ENCODE measurements around the gene PAIP2B.

Gene PAIP2B

DNA sequence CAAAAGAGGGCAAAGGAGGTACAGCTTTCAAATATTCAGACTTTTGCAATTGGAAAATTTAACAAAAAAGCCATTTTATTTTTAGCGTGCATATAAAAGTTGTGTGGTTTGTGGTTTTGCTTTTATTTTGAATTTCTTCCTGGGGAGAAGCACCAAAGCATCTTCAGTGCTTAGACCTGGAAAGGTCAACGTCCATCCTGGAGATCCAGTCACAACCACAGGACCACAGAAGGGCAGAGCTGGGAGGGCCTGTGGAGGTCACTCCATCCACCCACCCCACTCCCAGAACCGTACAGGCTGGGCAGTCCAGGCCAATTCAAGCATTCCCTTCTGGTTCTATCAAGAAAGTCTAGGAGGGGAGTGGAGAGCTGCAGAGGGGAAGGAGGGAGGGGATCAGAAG is 52.7 kb downstream of the PAIP2B start:
- Histone ChIP-seq H3K4ac (ENCODE audit: low read depth in 1 of 2, low read length in 2 of 2) (no peak overlapping the region), H3K9me3 (ENCODE audit: control insufficient read depth, low read length) (no peaks in the 10 kb centered on the region), H3K79me1 (replicated peaks; ENCODE audit: low read length, poor library complexity, severe bottlenecking) (no peaks in the 10 kb centered on the region), H2BK12ac (ENCODE audit: low read length in 2 of 2) (no peak overlapping the region), H2BK5ac (ENCODE audit: low read depth, low read length, poor library complexity, severe bottlenecking) (no peak overlapping the region), H2BK120ac (ENCODE audit: low read depth, low read length) (no peak overlapping the region), H4K91ac (ENCODE audit: low read length) (no peak overlapping the region), H2BK15ac (ENCODE audit: low read depth, poor library complexity, severe bottlenecking) (no peak overlapping the region), H3K18ac (ENCODE audit: low read depth in 1 of 2, low read length in 2 of 2) (no peak overlapping the region), H3K27ac (ENCODE audit: low read length, poor library complexity, severe bottlenecking) (no peak overlapping the region), H3K4me3 (ENCODE audit: insufficient read depth in 1 of 2, low read depth in 1 of 2, low read length in 2 of 2) (no peak overlapping the region), H2AFZ (ENCODE audit: low read depth, low read length) (no peak overlapping the region), H3K4me1 (ENCODE audit: control insufficient read depth, insufficient read depth, low read depth, low read length) (no peaks in the 10 kb centered on the region), H3K9ac (ENCODE audit: low read length) (no peak overlapping the region), H3K36me3 (ENCODE audit: control insufficient read depth in 1 of 2, insufficient read depth in 2 of 2, low read depth in 1 of 2, low read length in 2 of 2) (no peaks in the 10 kb centered on the region), H3K23ac (ENCODE audit: low read length in 2 of 2) (no peak overlapping the region), H3K4me2 (ENCODE audit: low read length, poor library complexity, severe bottlenecking) (no peak overlapping the region), H3K14ac (ENCODE audit: low read length in 2 of 2) (no peak overlapping the region), H2AK5ac (ENCODE audit: low read length, severe bottlenecking) (no peak overlapping the region), H4K8ac (ENCODE audit: low read length) (no peak overlapping the region), H3K27me3 (ENCODE audit: control insufficient read depth in 1 of 2, insufficient read depth in 1 of 2, low read length in 2 of 2) (peaks cover 43 to 48% of the 10 kb centered on the region in 2 experiments)
- no peak for DNase-seq
- 76% methylated on average over 3 of the region's 3 CpGs for WGBS

DNA sequence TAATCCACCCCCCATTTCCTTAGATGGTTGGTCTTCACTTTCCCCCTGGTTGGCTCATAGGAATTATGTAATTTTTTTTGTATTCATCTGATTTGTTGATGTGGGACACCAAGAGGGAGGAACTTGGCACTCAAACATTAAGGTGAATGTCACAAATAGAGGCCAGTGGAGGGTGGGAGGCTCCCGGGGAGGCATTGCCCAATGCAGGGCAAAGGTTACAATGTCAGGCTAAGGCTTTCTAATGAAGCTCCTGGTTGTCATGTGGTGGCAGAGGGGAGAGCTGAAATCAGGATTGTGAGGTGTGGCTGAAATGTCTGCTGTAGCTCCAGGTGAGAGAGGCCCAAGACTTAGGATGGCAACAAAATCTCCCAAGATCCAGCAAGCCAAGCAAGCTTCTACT is 53.8 kb downstream of the PAIP2B start:
- no peak overlapping the region for H2BK5ac ChIP-seq (ENCODE audit: low read depth, low read length, poor library complexity, severe bottlenecking)
- H3K4me1 ChIP-seq (ENCODE audit: control insufficient read depth, insufficient read depth, low read depth, low read length), result no peaks in the 10 kb centered on the region
- H3K36me3 ChIP-seq (ENCODE audit: control insufficient read depth in 1 of 2, insufficient read depth in 2 of 2, low read depth in 1 of 2, low read length in 2 of 2), result no peaks in the 10 kb centered on the region
- no peak overlapping the region for H3K14ac ChIP-seq (ENCODE audit: low read length in 2 of 2)
- no peaks in the 10 kb centered on the region for H3K9me3 ChIP-seq (ENCODE audit: control insufficient read depth, low read length)
- no peak overlapping the region for H3K9ac ChIP-seq (ENCODE audit: low read length)
- H3K4ac ChIP-seq (ENCODE audit: low read depth in 1 of 2, low read length in 2 of 2), result no peak overlapping the region
- H3K18ac ChIP-seq (ENCODE audit: low read depth in 1 of 2, low read length in 2 of 2), result no peak overlapping the region
- no peak overlapping the region for H4K8ac ChIP-seq (ENCODE audit: low read length)
- H4K91ac ChIP-seq (ENCODE audit: low read length), result no peak overlapping the region
- no peak overlapping the region for H3K4me3 ChIP-seq (ENCODE audit: insufficient read depth in 1 of 2, low read depth in 1 of 2, low read length in 2 of 2)
- no peaks in the 10 kb centered on the region for H3K79me1 ChIP-seq (replicated peaks; ENCODE audit: low read length, poor library complexity, severe bottlenecking)
- 92% methylated on average over 1 of the region's 1 CpG for WGBS
- no peak overlapping the region for H2BK12ac ChIP-seq (ENCODE audit: low read length in 2 of 2)
- no peak overlapping the region for H3K27ac ChIP-seq (ENCODE audit: low read length, poor library complexity, severe bottlenecking)
- no peak overlapping the region for H2BK120ac ChIP-seq (ENCODE audit: low read depth, low read length)
- no peak overlapping the region for H2AFZ ChIP-seq (ENCODE audit: low read depth, low read length)
- no peak overlapping the region for H2AK5ac ChIP-seq (ENCODE audit: low read length, severe bottlenecking)
- H3K23ac ChIP-seq (ENCODE audit: low read length in 2 of 2), result no peak overlapping the region
- H2BK15ac ChIP-seq (ENCODE audit: low read depth, poor library complexity, severe bottlenecking), result no peak overlapping the region
- no peak for DNase-seq
- H3K27me3 ChIP-seq (ENCODE audit: control insufficient read depth in 1 of 2, insufficient read depth in 1 of 2, low read length in 2 of 2), result peaks cover 39 to 46% of the 10 kb centered on the region in 2 experiments
- no peak overlapping the region for H3K4me2 ChIP-seq (ENCODE audit: low read length, poor library complexity, severe bottlenecking)

DNA sequence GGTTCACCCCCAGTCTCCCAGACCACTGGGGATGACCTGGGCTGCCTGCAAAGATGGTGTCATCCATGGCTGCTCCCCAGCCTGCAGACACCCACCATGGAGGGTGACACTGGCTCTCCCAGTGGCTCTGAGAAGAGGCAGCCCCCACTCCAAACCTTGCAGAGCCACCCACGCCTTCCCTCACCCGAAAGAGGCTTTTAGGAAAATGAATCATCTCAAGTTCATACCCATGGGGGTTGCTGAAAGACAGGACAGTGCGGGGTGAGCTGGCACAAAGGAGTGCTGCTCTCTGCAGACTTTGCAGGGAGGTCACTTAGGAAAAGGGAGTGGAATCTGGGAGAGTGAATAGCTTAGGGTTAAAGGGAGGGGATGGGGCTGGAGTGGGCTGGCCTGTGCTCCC is 60.1 kb downstream of the PAIP2B start:
- Histone ChIP-seq H3K79me1 (replicated peaks; ENCODE audit: low read length, poor library complexity, severe bottlenecking) (no peaks in the 10 kb centered on the region), H3K4me1 (ENCODE audit: control insufficient read depth, insufficient read depth, low read depth, low read length) (no peaks in the 10 kb centered on the region), H4K91ac (ENCODE audit: low read length) (no peak overlapping the region), H3K14ac (ENCODE audit: low read length in 2 of 2) (no peak overlapping the region), H2BK12ac (ENCODE audit: low read length in 2 of 2) (no peak overlapping the region), H2BK15ac (ENCODE audit: low read depth, poor library complexity, severe bottlenecking) (no peak overlapping the region), H4K8ac (ENCODE audit: low read length) (no peak overlapping the region), H3K18ac (ENCODE audit: low read depth in 1 of 2, low read length in 2 of 2) (no peak overlapping the region), H3K27me3 (ENCODE audit: control insufficient read depth in 1 of 2, insufficient read depth in 1 of 2, low read length in 2 of 2) (peaks cover 6 to 17% of the 10 kb centered on the region in 2 experiments), H2BK120ac (ENCODE audit: low read depth, low read length) (no peak overlapping the region), H3K36me3 (ENCODE audit: control insufficient read depth in 1 of 2, insufficient read depth in 2 of 2, low read depth in 1 of 2, low read length in 2 of 2) (no peaks in the 10 kb centered on the region), H2AK5ac (ENCODE audit: low read length, severe bottlenecking) (no peak overlapping the region), H3K27ac (ENCODE audit: low read length, poor library complexity, severe bottlenecking) (no peak overlapping the region), H3K4me3 (ENCODE audit: insufficient read depth in 1 of 2, low read depth in 1 of 2, low read length in 2 of 2) (no peak overlapping the region), H3K4ac (ENCODE audit: low read depth in 1 of 2, low read length in 2 of 2) (no peak overlapping the region), H3K4me2 (ENCODE audit: low read length, poor library complexity, severe bottlenecking) (no peak overlapping the region), H2AFZ (ENCODE audit: low read depth, low read length) (no peak overlapping the region), H3K23ac (ENCODE audit: low read length in 2 of 2) (no peak overlapping the region), H3K9ac (ENCODE audit: low read length) (no peak overlapping the region), H3K9me3 (ENCODE audit: control insufficient read depth, low read length) (no peaks in the 10 kb centered on the region), H2BK5ac (ENCODE audit: low read depth, low read length, poor library complexity, severe bottlenecking) (no peak overlapping the region)
- no peak for DNase-seq
- 63% methylated on average over 3 of the region's 3 CpGs for WGBS

DNA sequence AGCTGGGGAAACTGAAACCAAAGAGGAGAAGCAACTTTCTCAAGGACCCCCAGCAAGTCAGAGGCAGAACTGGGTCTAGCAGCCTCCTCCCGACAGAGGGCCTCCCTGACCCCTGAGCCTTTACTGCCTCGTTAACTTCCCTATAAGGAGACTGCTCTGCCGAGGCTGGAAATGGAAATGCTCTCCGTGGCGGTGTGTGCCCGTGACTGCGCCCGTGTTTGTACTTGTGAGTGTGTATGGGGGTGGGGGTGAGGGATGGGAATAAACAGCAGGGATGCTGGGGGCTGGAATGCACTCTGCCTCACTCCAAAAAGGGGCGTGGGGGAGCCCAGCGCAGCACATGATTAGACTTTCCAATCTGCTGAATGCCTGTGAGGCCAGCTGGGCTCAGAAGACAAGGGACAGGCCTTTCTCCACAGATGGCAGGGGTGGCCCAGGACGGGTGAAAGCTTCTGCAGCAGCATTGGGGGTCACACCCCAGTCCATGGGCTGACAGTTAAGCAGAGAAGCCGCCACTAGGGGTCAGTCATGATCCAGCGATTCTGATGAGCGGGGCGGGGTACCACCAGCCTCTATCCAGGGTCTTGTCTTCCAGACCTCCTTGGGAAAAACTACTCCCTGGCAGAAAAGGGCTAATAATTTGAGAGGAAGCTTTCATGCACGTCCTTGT is 69.6 kb downstream of the PAIP2B start:
- peaks cover 7% of the 10 kb centered on the region for H3K4me1 ChIP-seq (ENCODE audit: control insufficient read depth, insufficient read depth, low read depth, low read length)
- H3K4ac ChIP-seq (ENCODE audit: low read depth in 1 of 2, low read length in 2 of 2), result no peak overlapping the region
- H3K23ac ChIP-seq (ENCODE audit: low read length in 2 of 2), result no peak overlapping the region
- no peak overlapping the region for H2BK15ac ChIP-seq (ENCODE audit: low read depth, poor library complexity, severe bottlenecking)
- H2BK120ac ChIP-seq (ENCODE audit: low read depth, low read length), result no peak overlapping the region
- H3K9ac ChIP-seq (ENCODE audit: low read length), result peak overlapping the region; percentile 59
- H3K36me3 ChIP-seq (ENCODE audit: control insufficient read depth in 1 of 2, insufficient read depth in 2 of 2, low read depth in 1 of 2, low read length in 2 of 2), result no peaks in the 10 kb centered on the region
- H3K4me2 ChIP-seq (ENCODE audit: low read length, poor library complexity, severe bottlenecking), result no peak overlapping the region
- no peaks in the 10 kb centered on the region for H3K9me3 ChIP-seq (ENCODE audit: control insufficient read depth, low read length)
- no peak overlapping the region for H4K91ac ChIP-seq (ENCODE audit: low read length)
- H3K18ac ChIP-seq (ENCODE audit: low read depth in 1 of 2, low read length in 2 of 2), result no peak overlapping the region
- no peak overlapping the region for H3K27ac ChIP-seq (ENCODE audit: low read length, poor library complexity, severe bottlenecking)
- H2AFZ ChIP-seq (ENCODE audit: low read depth, low read length), result peak overlapping the region; percentile 39
- peak overlapping the region in 1 of 2 experiments; percentile 76 for H3K14ac ChIP-seq (ENCODE audit: low read length in 2 of 2)
- 22% methylated on average over 16 of the region's 16 CpGs for WGBS
- H3K4me3 ChIP-seq (ENCODE audit: insufficient read depth in 1 of 2, low read depth in 1 of 2, low read length in 2 of 2), result peak overlapping the region in 1 of 2 experiments; percentile 76
- H2BK5ac ChIP-seq (ENCODE audit: low read depth, low read length, poor library complexity, severe bottlenecking), result no peak overlapping the region
- no peak overlapping the region for H4K8ac ChIP-seq (ENCODE audit: low read length)
- peaks cover 33 to 38% of the 10 kb centered on the region in 2 experiments for H3K27me3 ChIP-seq (ENCODE audit: control insufficient read depth in 1 of 2, insufficient read depth in 1 of 2, low read length in 2 of 2)
- peak; percentile 28 for DNase-seq
- H3K79me1 ChIP-seq (replicated peaks; ENCODE audit: low read length, poor library complexity, severe bottlenecking), result no peaks in the 10 kb centered on the region
- H2AK5ac ChIP-seq (ENCODE audit: low read length, severe bottlenecking), result no peak overlapping the region
- no peak overlapping the region for H2BK12ac ChIP-seq (ENCODE audit: low read length in 2 of 2)

Data from mesenchymal stem cell (in vitro differentiated cells and primary cell).